KMS-11 (cell line): ENCODE measurements around the gene IGSF8.

Source experiments
- H2AFZ ChIP-seq: fragments of 200-600 bp; sonication (generic); 2 replicates; pipeline ENCODE4 v1.6.1; 2016; ENCODE audit warnings: antibody characterized with exemption, mixed run types, low read depth
- H3K27ac ChIP-seq: fragments of 200-600 bp; sonication (generic); 2 replicates; pipeline ENCODE4 v1.6.1; 2016; ENCODE audit warnings: mild to moderate bottlenecking, mixed run types
- H3K27me3 ChIP-seq: fragments of 200-600 bp; sonication (generic); 2 replicates; pipeline ENCODE4 v1.6.1; 2017; ENCODE audit warnings: mild to moderate bottlenecking, low read depth, mixed run types, moderate library complexity; ENCODE audit not compliant: insufficient read depth
- H3K36me3 ChIP-seq: fragments of 200-600 bp; sonication (generic); 2 replicates; pipeline ENCODE4 v1.6.1; 2017; ENCODE audit warnings: mild to moderate bottlenecking, mixed run types; ENCODE audit not compliant: insufficient read depth
- H3K4me1 ChIP-seq: fragments of 200-600 bp; sonication (generic); 2 replicates; pipeline ENCODE4 v1.6.1; 2016; ENCODE audit warnings: mild to moderate bottlenecking, low read depth, mixed run types; ENCODE audit not compliant: poor library complexity, severe bottlenecking
- H3K4me2 ChIP-seq: fragments of 200-600 bp; sonication (generic); 2 replicates; pipeline ENCODE4 v1.7.0; 2016; ENCODE audit warnings: mild to moderate bottlenecking, mixed run types
- H3K4me3 ChIP-seq: fragments of 200-600 bp; sonication (generic); IDR thresholded peaks from 2 replicates; pipeline ENCODE4 v1.6.1; 2017; ENCODE audit warnings: low read depth, low read length, mixed read lengths; ENCODE audit not compliant: insufficient read depth
- H3K79me2 ChIP-seq: fragments of 200-600 bp; sonication (generic); 2 replicates; pipeline ENCODE4 v1.6.1; 2016; ENCODE audit warnings: low read depth, mixed run types; ENCODE audit not compliant: insufficient read depth
- H3K9ac ChIP-seq: fragments of 200-600 bp; sonication (generic); 2 replicates; pipeline ENCODE4 v1.6.1; 2016; ENCODE audit warnings: mild to moderate bottlenecking, mixed run types
- H4K20me1 ChIP-seq: fragments of 200-600 bp; sonication (generic); 2 replicates; pipeline ENCODE4 v1.6.1; 2016; ENCODE audit warnings: mild to moderate bottlenecking, mixed run types; ENCODE audit not compliant: insufficient read depth
- TF ChIP-seq, protein P1 (sequence below): fragments of 200-600 bp; sonication (generic); conservative IDR thresholded peaks from 2 replicates; pipeline ENCODE4 v1.6.1; 2017; ENCODE audit warnings: low read depth, mild to moderate bottlenecking, antibody characterized with exemption, low read length, moderate library complexity, mixed read lengths

IGSF8 gene

DNA sequence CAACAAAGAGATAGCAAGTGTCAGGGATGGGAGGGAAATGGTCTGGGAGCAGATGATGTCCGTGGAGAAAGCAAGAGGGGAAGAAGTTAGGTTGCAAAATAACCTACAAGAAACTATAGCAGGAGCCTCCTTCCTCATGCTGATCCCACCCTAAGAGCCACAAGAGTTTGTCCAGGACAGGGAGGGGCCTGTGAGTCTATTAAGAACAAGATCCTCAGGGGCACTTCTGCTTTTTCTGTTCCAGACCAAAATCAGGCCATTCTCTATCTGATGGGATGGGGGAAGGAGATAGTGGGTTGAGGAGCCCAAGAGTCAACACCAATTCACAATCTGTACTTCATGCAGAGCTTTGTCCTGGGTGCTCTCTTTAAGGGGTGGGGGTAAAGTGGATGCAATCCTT is 45.3 kb upstream of the IGSF8 start:
- Histone ChIP-seq H3K4me3 (no peak overlapping the region), H3K27ac (no peak overlapping the region), H3K4me2 (no peak overlapping the region), H3K27me3 (no peaks in the 10 kb centered on the region), H4K20me1 (no peaks in the 10 kb centered on the region), H2AFZ (no peak overlapping the region), H3K4me1 (no peaks in the 10 kb centered on the region), H3K79me2 (no peaks in the 10 kb centered on the region), H3K36me3 (no peaks in the 10 kb centered on the region), H3K9ac (no peak overlapping the region)
- TF ChIP-seq, protein P1, sequence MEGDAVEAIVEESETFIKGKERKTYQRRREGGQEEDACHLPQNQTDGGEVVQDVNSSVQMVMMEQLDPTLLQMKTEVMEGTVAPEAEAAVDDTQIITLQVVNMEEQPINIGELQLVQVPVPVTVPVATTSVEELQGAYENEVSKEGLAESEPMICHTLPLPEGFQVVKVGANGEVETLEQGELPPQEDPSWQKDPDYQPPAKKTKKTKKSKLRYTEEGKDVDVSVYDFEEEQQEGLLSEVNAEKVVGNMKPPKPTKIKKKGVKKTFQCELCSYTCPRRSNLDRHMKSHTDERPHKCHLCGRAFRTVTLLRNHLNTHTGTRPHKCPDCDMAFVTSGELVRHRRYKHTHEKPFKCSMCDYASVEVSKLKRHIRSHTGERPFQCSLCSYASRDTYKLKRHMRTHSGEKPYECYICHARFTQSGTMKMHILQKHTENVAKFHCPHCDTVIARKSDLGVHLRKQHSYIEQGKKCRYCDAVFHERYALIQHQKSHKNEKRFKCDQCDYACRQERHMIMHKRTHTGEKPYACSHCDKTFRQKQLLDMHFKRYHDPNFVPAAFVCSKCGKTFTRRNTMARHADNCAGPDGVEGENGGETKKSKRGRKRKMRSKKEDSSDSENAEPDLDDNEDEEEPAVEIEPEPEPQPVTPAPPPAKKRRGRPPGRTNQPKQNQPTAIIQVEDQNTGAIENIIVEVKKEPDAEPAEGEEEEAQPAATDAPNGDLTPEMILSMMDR = no peak

GRCh38 chr1:160139840-160140239 is 41.4 kb upstream of the IGSF8 start:
- Histone ChIP-seq H3K27ac (no peak overlapping the region), H3K4me2 (no peak overlapping the region), H3K4me1 (no peaks in the 10 kb centered on the region), H4K20me1 (no peaks in the 10 kb centered on the region), H3K79me2 (no peaks in the 10 kb centered on the region), H3K4me3 (no peak overlapping the region), H2AFZ (no peak overlapping the region), H3K27me3 (no peaks in the 10 kb centered on the region), H3K9ac (no peak overlapping the region), H3K36me3 (no peaks in the 10 kb centered on the region)
- TF ChIP-seq, protein P1 = no peak

- H3K4me2 ChIP-seq = no peak overlapping the region
Observed at GRCh38 chr1:160137216-160137862, 38.9 kb upstream of the IGSF8 start.

DNA sequence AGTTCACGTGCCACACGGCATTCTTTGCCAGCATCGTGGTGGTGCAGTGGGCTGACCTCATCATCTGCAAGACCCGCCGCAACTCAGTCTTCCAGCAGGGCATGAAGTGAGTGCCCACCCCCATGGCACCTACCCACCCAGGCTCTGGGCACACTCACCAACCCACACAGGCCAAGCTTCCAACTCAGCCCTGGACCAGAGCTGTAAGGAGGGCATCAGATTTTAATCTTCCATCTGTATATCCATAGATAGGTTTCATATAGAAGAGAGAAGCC is 38.4 kb upstream of the IGSF8 start:
- Histone ChIP-seq H3K4me3 (no peak overlapping the region), H3K36me3 (no peaks in the 10 kb centered on the region), H3K4me2 (no peak overlapping the region), H3K9ac (no peak overlapping the region), H2AFZ (no peak overlapping the region), H4K20me1 (no peaks in the 10 kb centered on the region), H3K79me2 (no peaks in the 10 kb centered on the region), H3K27ac (no peak overlapping the region), H3K27me3 (no peaks in the 10 kb centered on the region), H3K4me1 (no peaks in the 10 kb centered on the region)
- TF ChIP-seq, protein P1 = no peak

More at GRCh38 chr1:160137216-160137862, 38.9 kb upstream of the IGSF8 start:
- no peak overlapping the region for H2AFZ ChIP-seq
- H3K27me3 ChIP-seq = no peaks in the 10 kb centered on the region
- H3K79me2 ChIP-seq = no peaks in the 10 kb centered on the region
- H3K4me1 ChIP-seq = no peaks in the 10 kb centered on the region
- H3K36me3 ChIP-seq = no peaks in the 10 kb centered on the region
- no peak overlapping the region for H3K27ac ChIP-seq
- no peak overlapping the region for H3K9ac ChIP-seq
- H4K20me1 ChIP-seq = no peaks in the 10 kb centered on the region
- TF ChIP-seq, protein P1 = no peak
- no peak overlapping the region for H3K4me3 ChIP-seq
